SIG-M5 (cell line): ENCODE data around the gene XIRP2.

Experiments used
- DNase-seq: peaks from one replicate; lab custom pipeline; 2025; lab: John Stamatoyannopoulos, UW

XIRP2 gene

GRCh38 chr2:167135706-167136105, 247.4 kb downstream of the XIRP2 start:
- DNase-seq = no peak

- no peak for DNase-seq
These were observed 248.8 kb downstream of the XIRP2 start for GRCh38 chr2:167136879-167137596.

- no peak for DNase-seq
These were observed 252.1 kb downstream of the XIRP2 start for GRCh38 chr2:167140330-167140729.

- DNase-seq = no peak
These were observed 252.5 kb downstream of the XIRP2 start for GRCh38 chr2:167140767-167141166.

- DNase-seq = no peak
These were observed 254.3 kb downstream of the XIRP2 start for GRCh38 chr2:167142554-167142953.

GRCh38 chr2:167144179-167144898, 256.1 kb downstream of the XIRP2 start:
- DNase-seq = no peak

GRCh38 chr2:167147271-167147941, 259.1 kb downstream of the XIRP2 start:
- DNase-seq = no peak

- no peak for DNase-seq
These were observed 263.6 kb downstream of the XIRP2 start for GRCh38 chr2:167151894-167152293.

- DNase-seq = no peak
These were observed 269.2 kb downstream of the XIRP2 start for GRCh38 chr2:167157523-167157922.

GRCh38 chr2:167177196-167177595, 288.9 kb downstream of the XIRP2 start:
- no peak for DNase-seq

- DNase-seq = no peak
These were observed 292.9 kb downstream of the XIRP2 start for GRCh38 chr2:167181134-167181533.

- DNase-seq = no peak
These were observed 293.4 kb downstream of the XIRP2 start for GRCh38 chr2:167181688-167182087.

- no peak for DNase-seq
These were observed 294.1 kb downstream of the XIRP2 start for GRCh38 chr2:167182403-167182802.

- no peak for DNase-seq
These were observed 295.7 kb downstream of the XIRP2 start for GRCh38 chr2:167183931-167184330.

GRCh38 chr2:167186465-167186864, 298.2 kb downstream of the XIRP2 start:
- DNase-seq = no peak

GRCh38 chr2:167187049-167187727, 298.9 kb downstream of the XIRP2 start:
- DNase-seq = no peak

- DNase-seq = no peak
These were observed 300.0 kb downstream of the XIRP2 start for GRCh38 chr2:167187978-167188967.

GRCh38 chr2:167190053-167190452, 301.8 kb downstream of the XIRP2 start:
- no peak for DNase-seq

- no peak for DNase-seq
These were observed 303.3 kb downstream of the XIRP2 start for GRCh38 chr2:167191588-167191987.

GRCh38 chr2:167192833-167193232, 304.6 kb downstream of the XIRP2 start:
- no peak for DNase-seq
